ENCODE measurements around the gene C6orf132. TPM values are rescaled to one million over a fixed set of nuclear protein-coding genes. Genes with fewer than 3 reads are reported as not detected.

C6orf132 gene
- total RNA-seq, 1 experiment from 2014 or later, result 0.15 TPM

DNA sequence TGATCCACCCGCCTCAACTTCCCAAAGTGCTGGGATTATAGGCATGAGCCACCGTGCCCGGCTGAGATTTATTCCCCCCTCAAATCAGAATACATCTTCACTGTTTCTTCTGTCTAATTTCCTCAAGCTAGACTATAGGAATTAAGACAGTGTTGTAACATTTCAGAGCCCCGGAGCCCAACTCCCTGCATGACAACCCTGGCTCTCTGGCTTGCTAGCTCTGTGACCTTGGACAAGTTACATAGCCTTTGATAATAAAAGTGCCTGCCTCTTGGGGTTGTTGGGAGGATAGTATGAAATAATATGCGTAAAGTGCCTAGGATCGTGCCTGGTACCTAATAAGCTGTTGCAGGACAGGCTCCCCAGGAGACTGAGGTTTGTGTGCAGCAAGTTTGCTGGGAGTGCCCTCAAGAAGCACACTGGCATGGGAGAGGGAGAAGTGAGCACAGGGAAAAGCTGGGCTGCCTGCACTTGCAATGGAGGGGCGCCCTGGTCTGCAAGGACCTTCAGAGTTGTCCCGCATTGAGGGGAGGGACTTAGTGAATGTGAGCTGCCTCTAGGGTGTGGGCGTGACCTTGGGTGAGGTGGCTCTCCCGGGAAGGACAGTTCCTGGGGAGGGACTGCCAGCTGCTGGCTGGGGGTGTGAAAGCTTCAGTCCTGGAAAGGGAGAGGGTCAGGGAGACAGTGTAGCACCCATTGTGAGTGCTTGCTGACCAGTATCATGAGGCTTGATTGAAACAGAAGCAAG lies 48.7 kb downstream of the C6orf132 start:
- POLR2A ChIA-PET (ENCODE audit: low non-redundant PET), result no interaction called here

DNA sequence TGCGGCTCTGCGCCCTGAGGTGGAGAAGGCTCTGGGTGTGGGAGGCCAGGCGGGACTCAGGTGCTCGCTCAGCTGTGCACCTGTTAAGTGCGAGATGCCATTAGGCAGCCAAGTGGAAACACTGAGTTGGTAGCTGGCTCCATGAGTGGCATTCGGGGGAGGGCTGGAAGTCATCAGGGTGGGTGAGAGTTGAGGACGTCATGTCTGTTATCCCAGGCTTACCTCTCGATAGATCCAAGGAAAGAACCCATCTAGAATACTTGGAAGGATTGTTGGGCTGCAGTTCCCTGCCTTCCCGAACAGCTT lies 50.7 kb downstream of the C6orf132 start:
- Histone ChIP-seq H3K27me3 (replicated peaks; ENCODE audit: insufficient read depth, low read depth, low read length, poor library complexity) (no peaks in the 10 kb centered on the region), H3K9me3 (ENCODE audit: low read depth, low read length, poor library complexity, severe bottlenecking) (no peaks in the 10 kb centered on the region), H3K27ac (ENCODE audit: low read depth, low read length, poor library complexity, severe bottlenecking) (no peak overlapping the region), H3K36me3 (ENCODE audit: insufficient read depth, low read length, poor library complexity, severe bottlenecking) (no peaks in the 10 kb centered on the region), H3K4me3 (ENCODE audit: low read depth, low read length, poor library complexity, severe bottlenecking) (no peak overlapping the region), H3K4me1 (ENCODE audit: insufficient read depth, low read length, poor library complexity, severe bottlenecking) (no peaks in the 10 kb centered on the region)
- TF ChIP-seq EZH2 (IDR thresholded peaks at IDR 0.05; ENCODE audit: borderline replicate concordance, low read depth, low read length, poor library complexity, severe bottlenecking) (no peak), CTCF (conservative IDR thresholded peaks at IDR 0.05; ENCODE audit: low read depth, low read length) (no peak)
- intact Hi-C loops (cut with micrococcal nuclease; ENCODE audit: unreplicated experiment), result no loop called here
- DNase-seq (ENCODE audit: low spot score), result no peak
- BruUV-seq (replicated peaks), result no TSS peak
- ChIA-PET POLR2A (ENCODE audit: low non-redundant PET) (no interaction called here), CTCF (no interaction called here)

More for the DNA sequence above, 48.7 kb downstream of the C6orf132 start:
- no peak for DNase-seq (ENCODE audit: low spot score)
- H3K27ac ChIP-seq (ENCODE audit: low read depth, low read length, poor library complexity, severe bottlenecking), result no peak overlapping the region
- no peak for TF ChIP-seq EZH2 (IDR thresholded peaks at IDR 0.05; ENCODE audit: borderline replicate concordance, low read depth, low read length, poor library complexity, severe bottlenecking)
- TF ChIP-seq CTCF (conservative IDR thresholded peaks at IDR 0.05; ENCODE audit: low read depth, low read length), result no peak
- H3K4me1 ChIP-seq (ENCODE audit: insufficient read depth, low read length, poor library complexity, severe bottlenecking), result no peaks in the 10 kb centered on the region
- no peaks in the 10 kb centered on the region for H3K27me3 ChIP-seq (replicated peaks; ENCODE audit: insufficient read depth, low read depth, low read length, poor library complexity)
- no peaks in the 10 kb centered on the region for H3K9me3 ChIP-seq (ENCODE audit: low read depth, low read length, poor library complexity, severe bottlenecking)
- BruUV-seq (replicated peaks), result no TSS peak
- CTCF ChIA-PET, result no interaction called here
- intact Hi-C loops (cut with micrococcal nuclease; ENCODE audit: unreplicated experiment), result no loop called here
- H3K36me3 ChIP-seq (ENCODE audit: insufficient read depth, low read length, poor library complexity, severe bottlenecking), result no peaks in the 10 kb centered on the region
- H3K4me3 ChIP-seq (ENCODE audit: low read depth, low read length, poor library complexity, severe bottlenecking), result no peak overlapping the region

DNA sequence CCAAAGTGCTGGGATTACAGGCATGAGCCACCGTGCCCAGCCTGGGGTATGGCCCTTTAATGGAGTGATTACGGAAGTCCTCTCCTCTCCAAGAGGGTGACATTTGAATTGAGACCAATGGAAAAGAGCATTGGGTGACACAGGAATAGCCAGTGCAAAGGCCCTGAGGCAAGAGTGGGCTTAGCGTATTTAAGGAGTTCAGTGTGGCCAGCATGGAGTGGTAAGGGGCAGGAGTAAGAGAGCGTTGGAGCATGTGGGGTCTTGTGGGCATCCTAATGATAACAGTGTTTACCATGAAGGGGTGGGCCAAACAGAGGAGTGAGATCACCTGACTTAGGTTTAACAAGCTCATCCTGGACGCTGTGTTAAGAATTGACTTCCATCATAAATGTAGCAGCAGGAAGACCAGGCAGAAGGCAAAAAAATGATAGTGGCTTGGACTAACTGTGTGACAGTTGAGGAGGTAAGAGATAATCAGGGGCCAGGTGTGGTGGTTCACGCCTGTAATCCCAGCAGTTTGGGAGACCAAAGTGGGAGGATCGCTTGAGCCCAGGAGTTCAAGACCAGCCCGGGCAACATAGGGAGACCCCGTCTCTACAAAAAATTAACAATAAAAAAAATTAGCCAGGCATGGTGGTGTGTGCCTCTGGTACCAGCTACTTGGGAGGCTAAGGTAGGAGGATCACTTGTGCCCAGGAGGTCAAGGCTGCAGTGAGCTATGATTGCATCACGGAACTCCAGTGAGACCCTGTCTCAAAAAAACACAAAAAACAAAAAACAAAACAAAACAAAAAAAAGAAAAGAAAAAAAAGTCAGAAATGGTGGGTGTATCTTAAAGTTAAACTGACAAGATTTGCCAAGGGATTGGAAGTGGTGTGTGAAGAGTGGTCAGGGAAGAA lies 51.4 kb downstream of the C6orf132 start:
- no TSS peak for BruUV-seq (replicated peaks)
- H3K27me3 ChIP-seq (replicated peaks; ENCODE audit: insufficient read depth, low read depth, low read length, poor library complexity), result no peaks in the 10 kb centered on the region
- H3K27ac ChIP-seq (ENCODE audit: low read depth, low read length, poor library complexity, severe bottlenecking), result no peak overlapping the region
- TF ChIP-seq CTCF (conservative IDR thresholded peaks at IDR 0.05; ENCODE audit: low read depth, low read length) (no peak), EZH2 (IDR thresholded peaks at IDR 0.05; ENCODE audit: borderline replicate concordance, low read depth, low read length, poor library complexity, severe bottlenecking) (no peak)
- no peak overlapping the region for H3K4me3 ChIP-seq (ENCODE audit: low read depth, low read length, poor library complexity, severe bottlenecking)
- CTCF ChIA-PET, result no interaction called here
- no peaks in the 10 kb centered on the region for H3K36me3 ChIP-seq (ENCODE audit: insufficient read depth, low read length, poor library complexity, severe bottlenecking)
- H3K4me1 ChIP-seq (ENCODE audit: insufficient read depth, low read length, poor library complexity, severe bottlenecking), result no peaks in the 10 kb centered on the region
- intact Hi-C loops (cut with micrococcal nuclease; ENCODE audit: unreplicated experiment), result no loop called here
- no peak for DNase-seq (ENCODE audit: low spot score)
- H3K9me3 ChIP-seq (ENCODE audit: low read depth, low read length, poor library complexity, severe bottlenecking), result no peaks in the 10 kb centered on the region
- POLR2A ChIA-PET (ENCODE audit: low non-redundant PET), result interaction anchor here (0.6 kb wide), 1 partner anchor 116 kb away, joined by 3 read pairs; no protein-coding TSS in a partner anchor
